H9 (cell line): ENCODE measurements around the gene SLC48A1. TPM values are rescaled to one million over a fixed set of nuclear protein-coding genes. Genes with fewer than 3 reads are reported as not detected.

ENCODE experiments used
- DNase-seq: peaks from one replicate; pipeline ENCODE4 v3.0.0-alpha.2; 2017
- H2AFZ ChIP-seq: one replicate; pipeline ENCODE4 v1.6.1; 2013; ENCODE audit warnings: mild to moderate bottlenecking, low read length, control low read depth, moderate library complexity
- H2AK5ac ChIP-seq: 2 replicates; pipeline ENCODE4 v1.6.1; 2013; ENCODE audit warnings: low read length, control low read depth, mixed read lengths; ENCODE audit not compliant: insufficient read length
- H2BK120ac ChIP-seq: one replicate; pipeline ENCODE4 v1.6.1; 2013; ENCODE audit warnings: low read depth, mild to moderate bottlenecking, low read length, control low read depth, inconsistent platforms; ENCODE audit not compliant: poor library complexity, severe bottlenecking
- H2BK12ac ChIP-seq: 2 replicates; pipeline ENCODE4 v1.6.1; 2013; ENCODE audit warnings: low read length, control low read depth, mixed read lengths, low read depth; ENCODE audit not compliant: insufficient read length
- H2BK15ac ChIP-seq: 2 replicates; pipeline ENCODE4 v1.6.1; 2013; ENCODE audit warnings: low read depth, low read length, control low read depth
- H2BK20ac ChIP-seq: one replicate; pipeline ENCODE4 v1.6.1; 2013; ENCODE audit warnings: low read depth, mild to moderate bottlenecking, low read length, control low read depth, inconsistent platforms; ENCODE audit not compliant: poor library complexity, severe bottlenecking
- H2BK5ac ChIP-seq: 2 replicates; pipeline ENCODE4 v1.6.1; 2013; ENCODE audit warnings: low read length, control low read depth, mixed read lengths; ENCODE audit not compliant: insufficient read length
- H3K14ac ChIP-seq: 2 replicates; pipeline ENCODE4 v1.6.1; 2013; ENCODE audit warnings: low read length, control low read depth; ENCODE audit not compliant: insufficient read depth
- H3K18ac ChIP-seq: 2 replicates; pipeline ENCODE4 v1.6.1; 2013; ENCODE audit warnings: low read depth, mild to moderate bottlenecking, mixed read lengths, low read length, control low read depth; ENCODE audit not compliant: insufficient read length
- H3K23ac ChIP-seq: 2 replicates; pipeline ENCODE4 v1.6.1; 2013; ENCODE audit warnings: low read length, control low read depth, mixed read lengths, low read depth; ENCODE audit not compliant: insufficient read length
- H3K23me2 ChIP-seq: 2 replicates; pipeline ENCODE4 v1.6.1; 2013; ENCODE audit warnings: low read depth, mild to moderate bottlenecking, mixed read lengths, low read length, control low read depth; ENCODE audit not compliant: insufficient read length, poor library complexity, severe bottlenecking
- H3K27ac ChIP-seq: 2 replicates; pipeline ENCODE4 v1.5.1; 2013; ENCODE audit warnings: low read length, control low read depth, mixed read lengths, low read depth; ENCODE audit not compliant: insufficient read length
- H3K27me3 ChIP-seq: 2 replicates; pipeline ENCODE4 v1.6.1; 2013; ENCODE audit warnings: low read length, control low read depth, inconsistent platforms; ENCODE audit not compliant: insufficient read depth
- H3K4ac ChIP-seq: 2 replicates; pipeline ENCODE4 v1.6.1; 2013; ENCODE audit warnings: low read depth, mild to moderate bottlenecking, control low read depth, inconsistent platforms, low read length, moderate library complexity
- H3K4me1 ChIP-seq: 2 replicates; pipeline ENCODE4 v1.6.1; 2013; ENCODE audit warnings: low read length, control low read depth, inconsistent platforms; ENCODE audit not compliant: insufficient read depth
- H3K4me2 ChIP-seq: 2 replicates; pipeline ENCODE4 v1.6.1; 2013; ENCODE audit warnings: low read length, control low read depth, mixed read lengths; ENCODE audit not compliant: insufficient read length, insufficient read depth
- H3K56ac ChIP-seq: 2 replicates; pipeline ENCODE4 v1.6.1; 2013; ENCODE audit warnings: low read depth, mild to moderate bottlenecking, mixed read lengths, low read length, control low read depth; ENCODE audit not compliant: insufficient read length
- H3K79me1 ChIP-seq: 2 replicates; pipeline ENCODE4 v1.6.1; 2013; ENCODE audit warnings: low read depth, mild to moderate bottlenecking, moderate library complexity, low read length, control low read depth, inconsistent platforms; ENCODE audit not compliant: insufficient read depth, poor library complexity, severe bottlenecking
- H3K79me2 ChIP-seq: 2 replicates; pipeline ENCODE4 v1.6.1; 2013; ENCODE audit warnings: low read length, control low read depth, inconsistent platforms; ENCODE audit not compliant: insufficient read depth
- H3K9ac ChIP-seq: 2 replicates; pipeline ENCODE4 v1.6.1; 2013; ENCODE audit warnings: low read length, control low read depth, mixed read lengths; ENCODE audit not compliant: insufficient read length; ENCODE audit errors: extremely low read depth
- H3K9me3 ChIP-seq: one replicate; pipeline ENCODE4 v1.6.1; 2013; ENCODE audit warnings: low read depth, low read length, inconsistent platforms; ENCODE audit not compliant: control insufficient read depth
- H3T11ph ChIP-seq: one replicate; pipeline ENCODE4 v1.6.1; 2013; ENCODE audit warnings: mild to moderate bottlenecking, low read length, control low read depth, inconsistent platforms
- H4K20me1 ChIP-seq: one replicate; pipeline ENCODE4 v1.6.1; 2013; ENCODE audit not compliant: control insufficient read depth, insufficient read length, insufficient read depth
- H4K5ac ChIP-seq: 2 replicates; pipeline ENCODE4 v1.6.1; 2013; ENCODE audit warnings: low read depth, mild to moderate bottlenecking, mixed read lengths, low read length, control low read depth; ENCODE audit not compliant: insufficient read length
- H4K8ac ChIP-seq: replicated peaks from 2 replicates; pipeline ENCODE4 v1.6.1; 2013; ENCODE audit warnings: low read length, control low read depth, mixed read lengths, low read depth; ENCODE audit not compliant: insufficient read length
- H4K91ac ChIP-seq: 2 replicates; pipeline ENCODE4 v1.6.1; 2013; ENCODE audit warnings: low read depth, mild to moderate bottlenecking, moderate library complexity, mixed read lengths, low read length, control low read depth; ENCODE audit not compliant: insufficient read length
- H3K27ac Mint-ChIP-seq, 3 experiments: 2 replicates in 2 of 3; 3 replicates in 1 of 3; pipeline ENCODE4 v1.8.0; 2020 to 2021; ENCODE audit warnings: mixed read lengths in 3 of 3, mild to moderate bottlenecking in 1 of 3, moderate library complexity in 1 of 3
- H3K27me3 Mint-ChIP-seq: 2 replicates; pipeline ENCODE4 v1.8.0; 2021; ENCODE audit warnings: low read depth, mild to moderate bottlenecking, moderate library complexity, mixed read lengths
- H3K36me3 Mint-ChIP-seq, 3 experiments: 2 replicates in 2 of 3; 3 replicates in 1 of 3; pipeline ENCODE4 v1.8.0; 2020 to 2021; ENCODE audit warnings: low read depth in 3 of 3, mixed read lengths in 3 of 3; ENCODE audit not compliant: insufficient read depth in 1 of 3
- H3K4me1 Mint-ChIP-seq, 2 experiments: 2 replicates each; pipeline ENCODE4 v1.8.0; 2020; ENCODE audit warnings: mixed read lengths in 2 of 2
- H3K4me3 Mint-ChIP-seq, 2 experiments: 2 replicates in 1 of 2; 3 replicates in 1 of 2; pipeline ENCODE4 v1.8.0; 2020 to 2021; ENCODE audit warnings: mild to moderate bottlenecking in 2 of 2, mixed read lengths in 2 of 2, moderate library complexity in 1 of 2
- H3K9me3 Mint-ChIP-seq, 2 experiments: 2 replicates in 1 of 2; 3 replicates in 1 of 2; pipeline ENCODE4 v1.8.0; 2020; ENCODE audit warnings: mild to moderate bottlenecking in 2 of 2, mixed read lengths in 2 of 2, moderate library complexity in 1 of 2
- WGBS: extraction: QIAGEN DNeasy Blood & Tissue Kit; methylation state at CpG from one replicate; pipeline ENCODE4 v1.1.7; 2013; ENCODE audit warnings: missing lambda C conversion rate, low lambda C conversion rate, mixed read lengths; ENCODE audit not compliant: insufficient read length; ENCODE audit errors: extremely low coverage; 5-methylcytosine and 5-hydroxymethylcytosine counted together
- total RNA-seq: library from RNA; stranded (reverse); gene quantifications from 2 replicates; pipeline ENCODE4 v1.2.1, GENCODE V29; 2021
- TF ChIP-seq, protein P1 (sequence below): fragments of 200-600 bp; sonication (generic); conservative IDR thresholded peaks from 3 replicates; pipeline ENCODE4 v1.8.0; 2021; ENCODE audit warnings: antibody characterized with exemption, mild to moderate bottlenecking

SLC48A1 gene
- total RNA-seq, 1 experiment from 2014 or later, result 10.6 TPM

- Mint-ChIP-seq H3K27me3 (peaks cover 10% of the 10 kb centered on the region), H3K36me3 (no peaks in the 10 kb centered on the region), H3K9me3 (no peaks in the 10 kb centered on the region), H3K27ac (no peak overlapping the region), H3K4me3 (no peak overlapping the region), H3K4me1 (peaks cover 17 to 18% of the 10 kb centered on the region in 2 experiments)
- no peak for DNase-seq
- Histone ChIP-seq H3K9ac (no peak overlapping the region), H3T11ph (no peak overlapping the region), H2AK5ac (no peak overlapping the region), H2BK15ac (no peak overlapping the region), H3K14ac (no peak overlapping the region), H3K4me2 (no peak overlapping the region), H3K23me2 (no peaks in the 10 kb centered on the region), H3K79me2 (no peaks in the 10 kb centered on the region), H3K9me3 (no peaks in the 10 kb centered on the region), H2BK20ac (no peak overlapping the region), H3K27me3 (no peaks in the 10 kb centered on the region), H3K4me1 (peaks cover 3% of the 10 kb centered on the region; the same call in 1 of the 2 replicates), H4K20me1 (no peaks in the 10 kb centered on the region), H2BK5ac (no peak overlapping the region), H2BK12ac (no peak overlapping the region), H4K5ac (no peak overlapping the region), H3K56ac (no peak overlapping the region), H4K91ac (no peak overlapping the region), H3K4ac (no peak overlapping the region), H3K27ac (no peak overlapping the region), H3K79me1 (no peaks in the 10 kb centered on the region), H2BK120ac (no peak overlapping the region), H3K23ac (no peak overlapping the region), H2AFZ (no peak overlapping the region), H4K8ac (no peak overlapping the region), H3K18ac (no peak overlapping the region)
- WGBS, result no CpG with 5 or more reads among the region's 8 CpGs
- TF ChIP-seq, protein P1, sequence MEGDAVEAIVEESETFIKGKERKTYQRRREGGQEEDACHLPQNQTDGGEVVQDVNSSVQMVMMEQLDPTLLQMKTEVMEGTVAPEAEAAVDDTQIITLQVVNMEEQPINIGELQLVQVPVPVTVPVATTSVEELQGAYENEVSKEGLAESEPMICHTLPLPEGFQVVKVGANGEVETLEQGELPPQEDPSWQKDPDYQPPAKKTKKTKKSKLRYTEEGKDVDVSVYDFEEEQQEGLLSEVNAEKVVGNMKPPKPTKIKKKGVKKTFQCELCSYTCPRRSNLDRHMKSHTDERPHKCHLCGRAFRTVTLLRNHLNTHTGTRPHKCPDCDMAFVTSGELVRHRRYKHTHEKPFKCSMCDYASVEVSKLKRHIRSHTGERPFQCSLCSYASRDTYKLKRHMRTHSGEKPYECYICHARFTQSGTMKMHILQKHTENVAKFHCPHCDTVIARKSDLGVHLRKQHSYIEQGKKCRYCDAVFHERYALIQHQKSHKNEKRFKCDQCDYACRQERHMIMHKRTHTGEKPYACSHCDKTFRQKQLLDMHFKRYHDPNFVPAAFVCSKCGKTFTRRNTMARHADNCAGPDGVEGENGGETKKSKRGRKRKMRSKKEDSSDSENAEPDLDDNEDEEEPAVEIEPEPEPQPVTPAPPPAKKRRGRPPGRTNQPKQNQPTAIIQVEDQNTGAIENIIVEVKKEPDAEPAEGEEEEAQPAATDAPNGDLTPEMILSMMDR, result no peak
Observed at GRCh38 chr12:47730341-47730744, 42.7 kb upstream of the SLC48A1 start.
